Pancreas (tissue), 10 donors: ENCODE results near the gene LAMA5. TPM values are rescaled to one million over a fixed set of nuclear protein-coding genes. Genes with fewer than 3 reads are reported as not detected.

Source experiments
- ATAC-seq, 4 donors: fragments of 200-7000 bp; cut with Tn5 transposase; one replicate each; pipeline versions ENCODE4 v1.8.0 to v1.9.1; 2020; ENCODE audit warnings: mild to moderate bottlenecking in 4 of 4, moderate library complexity in 4 of 4
- DNase-seq, 6 donors: peaks; one replicate each; pipeline ENCODE4 v3.0.0-alpha.2; 2020
- FAIRE-seq: peaks from 2 replicates; lab custom pipeline; 2012; peaks lifted over from hg19 to GRCh38; lab: Jason Lieb, UNC
- H3K27ac ChIP-seq, 4 donors: fragments of 200-600 bp; sonication (generic); 1 replicate in 3 of 4; 2 replicates in 1 of 4; pipeline versions ENCODE4 v1.5.0 to v1.8.0; 2020
- H3K27me3 ChIP-seq, 4 donors: fragments of 200-600 bp; one replicate each; pipeline ENCODE4 v1.8.0; 2021
- H3K36me3 ChIP-seq, 3 donors: fragments of 200-600 bp; sonication (generic) in 1 of 3; one replicate each; pipeline versions ENCODE4 v1.5.0 to v1.8.0; 2020 to 2021
- H3K4me1 ChIP-seq, 3 donors: fragments of 200-600 bp; one replicate each; pipeline ENCODE4 v1.8.0; 2021
- H3K4me3 ChIP-seq, 4 donors: fragments of 200-600 bp; sonication (generic) in 2 of 4; one replicate each; pipeline versions ENCODE4 v1.5.0 to v1.8.0; 2020 to 2021
- H3K9me3 ChIP-seq, 4 donors: fragments of 200-600 bp; one replicate each; pipeline ENCODE4 v1.8.0; 2021
- CTCF ChIP-seq, 4 donors: fragments of 200-600 bp; sonication (generic) in 3 of 4; IDR thresholded peaks; one replicate each; pipeline versions ENCODE4 v1.5.0 to v1.8.0; 2021; ENCODE audit warnings: antibody characterized with exemption in 4 of 4
- WGBS, 2 donors: extraction: QIAGEN DNeasy Blood & Tissue Kit; methylation state at CpG; one replicate each; pipeline ENCODE4 v1.1.7; 2013; 5-methylcytosine and 5-hydroxymethylcytosine counted together
- intact Hi-C, 3 donors: fragments of 100-400 bp; cut with DNase I; formaldehyde crosslinking; loops; one replicate each; pipeline versions ENCODE4 v1.11.1 to v1.14.2; 2022
- polyA plus RNA-seq, 2 donors: library from polyadenylated mRNA; stranded (reverse); fragments of 200-250 nt; gene quantifications; one replicate each; pipeline ENCODE4 v1.2.3, GENCODE V29; 2013
- total RNA-seq, 6 donors: library from RNA; stranded (reverse); fragmentation: NEBNext Ultra II Directional in 4 of 6; extraction: Animal tissue kit (Norgen Biotek cat#: 25700) in 4 of 6; gene quantifications; one replicate each; pipeline versions ENCODE4 v1.2.1 to v1.2.4, GENCODE V29; 2021 to 2023
- donor health status: healthy with polysubstance abuse.
- donor health status: DM: no; HTN: no; CAD: no; lungs with moderate emphysema.
- donor health status: DM: no; HTN: no; CAD: no.
- donor health status: control.
- donor health status: control.
- donor health status: Bipolar disorder and iron deficiency.
- donor health status: DM: yes; HTN: yes; CAD: no.
- donor health status: DM: no; HTN: no; CAD: no.
- donor health status: DM: no; HTN: no; CAD: no.
- donor health status: DM: yes; HTN: yes; CAD: no.

Gene LAMA5
- total and polyA plus RNA-seq, 8 donors: 43.6 to 344 (median 62.2) TPM

DNA sequence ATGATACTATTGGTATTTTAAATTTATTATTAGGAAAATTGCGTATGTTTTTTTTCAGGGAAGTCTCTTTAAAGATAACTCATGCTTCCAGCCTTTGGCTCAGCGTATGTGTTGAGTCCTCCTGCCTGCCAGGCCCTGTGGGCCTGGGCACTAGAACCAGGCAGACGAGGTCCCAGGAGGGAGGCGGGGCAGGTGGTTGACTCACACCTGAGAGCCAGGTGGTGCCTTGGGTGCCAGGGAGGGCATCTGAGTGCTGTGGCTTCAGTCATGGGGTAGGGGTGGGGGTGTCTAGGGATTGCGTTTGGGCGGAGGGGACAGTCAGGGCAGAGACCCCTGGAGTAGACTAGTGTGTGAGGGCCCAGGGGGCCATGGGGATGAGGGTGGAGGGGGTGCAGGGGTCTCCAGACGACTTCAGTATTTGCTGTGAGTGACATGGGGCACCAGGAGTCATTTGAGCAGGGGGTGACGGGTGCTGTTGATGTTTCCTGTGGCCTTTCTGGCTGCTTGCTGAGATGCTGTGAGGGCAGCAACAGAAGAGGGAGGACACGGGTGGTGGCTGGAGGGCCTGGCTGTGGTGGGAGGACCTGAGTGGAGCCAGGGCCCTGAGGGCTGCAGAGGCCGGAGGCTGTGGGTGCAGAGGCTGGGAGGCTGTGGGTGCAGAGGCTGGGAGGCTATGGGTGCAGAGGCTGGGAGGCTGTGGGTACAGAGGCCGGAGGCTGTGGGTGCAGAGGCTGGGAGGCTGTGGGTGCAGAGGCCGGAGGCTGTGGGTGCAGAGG is 79.2 kb downstream of the LAMA5 start:
- 86 to 87% methylated on average over 12 of the region's 12 CpGs for WGBS, 2 donors

GRCh38 chr20:62287129-62287528 is 80.0 kb downstream of the LAMA5 start:
- Histone ChIP-seq H3K27me3 (no peaks in the 10 kb centered on the region), H3K27ac (no peak overlapping the region), H3K9me3 (no peaks in the 10 kb centered on the region), H3K4me1 (no peaks in the 10 kb centered on the region), H3K4me3 (no peak overlapping the region), H3K36me3 (peaks cover 6 to 76% (median 37%) of the 10 kb centered on the region in 3 donors)
- intact Hi-C loops: no loop called here
- WGBS, 2 donors: 80 to 85% methylated on average over 6 of the region's 6 CpGs
- no peak for DNase-seq
- FAIRE-seq: no peak
- ATAC-seq: no peak
- TF ChIP-seq CTCF (IDR thresholded peaks at IDR 0.05): no peak

More for the DNA sequence above, 79.2 kb downstream of the LAMA5 start:
- Histone ChIP-seq H3K27ac (no peak overlapping the region), H3K9me3 (no peaks in the 10 kb centered on the region), H3K4me1 (no peaks in the 10 kb centered on the region), H3K27me3 (no peaks in the 10 kb centered on the region), H3K36me3 (peaks cover 6 to 71% (median 31%) of the 10 kb centered on the region in 3 donors), H3K4me3 (no peak overlapping the region)
- TF ChIP-seq CTCF (IDR thresholded peaks at IDR 0.05): no peak
- ATAC-seq (peak in 2 of 4 donors; percentile 16 to 25), DNase-seq (peak in 1 of 6 donors; percentile 55), FAIRE-seq (no peak)
- intact Hi-C loops: no loop called here

DNA sequence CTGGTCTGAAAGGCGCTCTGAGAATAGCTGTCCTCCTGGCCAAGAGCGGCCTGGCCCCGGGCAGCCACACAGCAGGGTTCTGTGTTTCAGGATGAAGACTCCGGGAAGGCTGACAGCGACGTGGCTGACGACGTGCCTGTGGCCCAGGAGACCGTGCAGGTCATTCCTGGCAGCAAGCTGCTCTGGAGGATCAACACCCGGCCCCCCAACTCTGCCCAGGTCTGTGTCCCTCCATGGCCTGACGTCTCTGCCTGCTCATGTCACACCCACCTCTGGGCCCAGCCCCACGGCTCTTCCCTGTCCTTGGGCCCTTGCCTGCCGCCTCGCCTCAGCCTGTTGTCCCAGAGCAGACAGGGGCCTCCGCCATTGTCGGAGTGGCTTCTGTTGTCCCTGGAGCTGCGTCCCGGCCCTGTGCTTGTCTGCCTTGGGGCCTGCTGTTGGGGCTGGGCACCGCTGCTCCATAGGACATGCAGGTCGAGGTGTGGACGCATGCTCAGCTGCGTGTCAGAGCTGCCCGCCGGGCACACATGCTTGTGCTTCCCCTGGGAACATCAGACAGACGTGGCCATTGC is 80.5 kb downstream of the LAMA5 start:
- no peak overlapping the region for H3K27ac ChIP-seq

DNA sequence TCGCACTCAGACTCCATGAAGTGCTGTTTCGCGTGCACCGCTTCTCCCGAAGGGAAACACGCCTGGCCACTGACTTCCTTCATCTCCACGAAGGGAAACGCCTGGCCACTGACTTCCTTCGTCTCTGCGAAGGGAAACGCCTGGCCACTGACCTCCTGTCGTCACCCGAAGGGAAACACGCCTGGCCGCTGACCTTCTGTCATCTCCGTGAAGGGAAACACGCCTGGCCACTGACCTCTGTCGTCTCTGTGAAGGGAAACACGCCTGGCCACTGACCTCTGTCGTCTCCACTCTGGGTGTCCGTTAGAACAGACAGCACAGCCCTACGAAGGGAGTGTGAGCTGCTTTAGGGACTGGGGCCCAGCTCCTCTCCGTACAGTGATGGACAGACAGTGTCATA is 81.4 kb downstream of the LAMA5 start:
- ATAC-seq: no peak
- H3K36me3 ChIP-seq: peaks cover 7 to 76% (median 42%) of the 10 kb centered on the region in 3 donors
- intact Hi-C loops: no loop called here

More for the DNA sequence above, 80.5 kb downstream of the LAMA5 start:
- ATAC-seq (no peak), FAIRE-seq (no peak), DNase-seq (peak in 1 of 6 donors; percentile 67)
- Histone ChIP-seq H3K4me1 (no peaks in the 10 kb centered on the region), H3K9me3 (no peaks in the 10 kb centered on the region), H3K36me3 (peaks cover 8 to 76% (median 37%) of the 10 kb centered on the region in 3 donors), H3K4me3 (no peak overlapping the region), H3K27me3 (no peaks in the 10 kb centered on the region)
- intact Hi-C loops: no loop called here
- TF ChIP-seq CTCF (IDR thresholded peaks at IDR 0.05): no peak
- WGBS, 2 donors: 92 to 93% methylated on average over 25 of the region's 25 CpGs

More for the DNA sequence above, 81.4 kb downstream of the LAMA5 start:
- 75 to 81% methylated on average over 23 of the region's 23 CpGs for WGBS, 2 donors
- H3K9me3 ChIP-seq: no peaks in the 10 kb centered on the region
- no peaks in the 10 kb centered on the region for H3K4me1 ChIP-seq
- FAIRE-seq (no peak), DNase-seq (peak in 1 of 6 donors; percentile 30)
- H3K4me3 ChIP-seq: no peak overlapping the region
- H3K27ac ChIP-seq: no peak overlapping the region
- TF ChIP-seq CTCF (IDR thresholded peaks at IDR 0.05): no peak
- no peaks in the 10 kb centered on the region for H3K27me3 ChIP-seq
